ENCODE measurements around the gene RGS21. TPM values are rescaled to one million over a fixed set of nuclear protein-coding genes. Genes with fewer than 3 reads are reported as not detected.

RGS21 gene
- total RNA-seq, 1 donor from 2014 or later: not detected

DNA sequence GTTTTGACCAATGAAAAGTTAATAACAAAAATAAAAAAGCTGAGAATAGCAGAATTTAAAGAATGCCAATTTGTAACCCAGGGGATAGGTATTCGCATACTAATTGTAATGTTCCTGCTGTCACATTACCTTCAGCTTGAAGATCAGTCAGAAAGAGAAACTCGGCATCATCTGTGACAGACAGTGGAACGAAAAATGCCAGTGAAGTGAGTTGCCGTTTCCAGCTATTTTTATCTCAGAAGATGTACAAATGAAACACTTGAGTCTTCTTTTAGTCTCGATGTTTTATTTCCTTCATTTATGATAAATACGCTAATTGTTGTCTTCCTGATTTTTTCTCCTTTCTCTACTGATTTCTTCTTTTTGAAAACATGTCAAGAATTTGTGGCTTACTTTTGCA lies 26.1 kb downstream of the RGS21 start:
- no peak overlapping the region for H3K4me3 Mint-ChIP-seq

DNA sequence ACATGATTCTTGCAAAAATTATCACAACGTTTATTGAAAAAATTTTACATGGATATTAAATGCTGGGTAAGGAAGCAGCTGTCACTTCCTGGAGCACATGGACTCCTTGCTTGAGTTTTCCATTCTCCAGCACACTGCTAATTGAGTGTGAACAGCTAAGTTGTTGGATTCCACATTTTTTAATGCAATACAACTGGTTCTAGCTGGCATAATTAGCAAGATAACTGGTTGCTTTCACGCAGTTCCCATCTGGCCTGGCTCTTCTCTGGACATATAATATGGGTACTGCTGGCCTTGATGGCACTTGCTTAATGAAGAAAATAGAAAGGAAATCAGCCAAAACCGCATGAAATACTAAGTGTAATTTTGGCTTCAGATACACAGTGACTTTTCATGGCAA lies 26.6 kb downstream of the RGS21 start:
- no peak overlapping the region for H3K27ac Mint-ChIP-seq
- POLR2A ChIA-PET: no interaction called here
- no peaks in the 10 kb centered on the region for H3K4me1 Mint-ChIP-seq

More for the DNA sequence above, 26.1 kb downstream of the RGS21 start:
- Mint-ChIP-seq H3K27ac (no peak overlapping the region), H3K27me3 (no peaks in the 10 kb centered on the region), H3K4me1 (no peaks in the 10 kb centered on the region), H3K9me3 (no peaks in the 10 kb centered on the region), H3K36me3 (ENCODE audit: low read depth) (no peaks in the 10 kb centered on the region)
- ChIA-PET CTCF (no interaction called here), POLR2A (no interaction called here)
- DNase-seq (no peak), ATAC-seq (ENCODE audit: low read depth) (no peak)
- intact Hi-C loops (cut with micrococcal nuclease): no loop called here
- TF ChIP-seq, protein P1, sequence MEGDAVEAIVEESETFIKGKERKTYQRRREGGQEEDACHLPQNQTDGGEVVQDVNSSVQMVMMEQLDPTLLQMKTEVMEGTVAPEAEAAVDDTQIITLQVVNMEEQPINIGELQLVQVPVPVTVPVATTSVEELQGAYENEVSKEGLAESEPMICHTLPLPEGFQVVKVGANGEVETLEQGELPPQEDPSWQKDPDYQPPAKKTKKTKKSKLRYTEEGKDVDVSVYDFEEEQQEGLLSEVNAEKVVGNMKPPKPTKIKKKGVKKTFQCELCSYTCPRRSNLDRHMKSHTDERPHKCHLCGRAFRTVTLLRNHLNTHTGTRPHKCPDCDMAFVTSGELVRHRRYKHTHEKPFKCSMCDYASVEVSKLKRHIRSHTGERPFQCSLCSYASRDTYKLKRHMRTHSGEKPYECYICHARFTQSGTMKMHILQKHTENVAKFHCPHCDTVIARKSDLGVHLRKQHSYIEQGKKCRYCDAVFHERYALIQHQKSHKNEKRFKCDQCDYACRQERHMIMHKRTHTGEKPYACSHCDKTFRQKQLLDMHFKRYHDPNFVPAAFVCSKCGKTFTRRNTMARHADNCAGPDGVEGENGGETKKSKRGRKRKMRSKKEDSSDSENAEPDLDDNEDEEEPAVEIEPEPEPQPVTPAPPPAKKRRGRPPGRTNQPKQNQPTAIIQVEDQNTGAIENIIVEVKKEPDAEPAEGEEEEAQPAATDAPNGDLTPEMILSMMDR (IDR thresholded peaks at IDR 0.05): no peak

DNA sequence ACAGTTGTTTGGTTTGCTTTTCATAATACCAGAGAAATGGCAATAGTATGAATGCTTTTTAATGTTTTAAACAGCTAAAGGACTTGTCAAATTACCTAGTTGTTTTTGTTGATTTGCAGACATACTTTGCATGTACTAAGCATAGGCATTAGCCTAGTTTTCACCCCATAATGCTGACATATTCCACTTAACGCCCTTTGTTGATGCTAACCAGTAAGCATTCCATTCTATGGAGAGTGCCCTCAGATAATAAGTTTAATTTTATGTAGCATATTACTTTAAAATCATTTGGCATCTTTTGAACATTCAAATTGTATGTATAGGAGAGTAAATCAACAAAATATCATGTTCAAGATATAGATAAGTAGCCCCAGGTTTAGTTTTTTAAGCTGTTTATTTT lies 32.5 kb downstream of the RGS21 start:
- DNase-seq (no peak), ATAC-seq (ENCODE audit: low read depth) (no peak)
- ChIA-PET CTCF (no interaction called here), POLR2A (no interaction called here)
- Mint-ChIP-seq H3K4me1 (no peaks in the 10 kb centered on the region), H3K36me3 (ENCODE audit: low read depth) (no peaks in the 10 kb centered on the region), H3K9me3 (no peaks in the 10 kb centered on the region), H3K4me3 (no peak overlapping the region), H3K27me3 (no peaks in the 10 kb centered on the region), H3K27ac (no peak overlapping the region)
- intact Hi-C loops (cut with micrococcal nuclease): no loop called here
- TF ChIP-seq, protein P1 (IDR thresholded peaks at IDR 0.05): no peak

More for the DNA sequence above, 26.6 kb downstream of the RGS21 start:
- TF ChIP-seq, protein P1 (IDR thresholded peaks at IDR 0.05): no peak
- CTCF ChIA-PET: no interaction called here
- H3K36me3 Mint-ChIP-seq (ENCODE audit: low read depth): no peaks in the 10 kb centered on the region
- H3K27me3 Mint-ChIP-seq: no peaks in the 10 kb centered on the region
- intact Hi-C loops (cut with micrococcal nuclease): no loop called here
- DNase-seq (no peak), ATAC-seq (ENCODE audit: low read depth) (no peak)
- no peaks in the 10 kb centered on the region for H3K9me3 Mint-ChIP-seq
- H3K4me3 Mint-ChIP-seq: no peak overlapping the region

DNA sequence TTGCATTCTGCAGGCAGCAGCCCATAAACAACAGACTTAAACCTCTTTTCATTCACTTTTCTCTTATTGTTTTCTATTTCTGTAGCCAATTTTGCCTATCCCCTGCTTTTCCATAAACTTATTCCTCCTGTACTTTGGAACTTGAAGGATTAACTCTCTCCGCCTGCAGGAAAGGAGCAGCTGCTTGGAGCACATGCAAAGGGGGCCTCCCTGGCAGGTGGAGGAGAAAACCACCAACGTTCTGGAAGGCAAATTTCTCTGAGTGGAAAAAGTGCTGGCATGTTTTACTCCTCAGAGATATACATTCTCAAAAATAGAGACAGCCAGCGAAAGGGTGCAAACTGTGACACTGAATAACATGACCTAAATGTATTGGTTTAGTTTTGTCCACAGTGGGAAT lies 33.6 kb downstream of the RGS21 start:
- Mint-ChIP-seq H3K9me3 (no peaks in the 10 kb centered on the region), H3K4me1 (no peaks in the 10 kb centered on the region), H3K4me3 (no peak overlapping the region), H3K36me3 (ENCODE audit: low read depth) (no peaks in the 10 kb centered on the region), H3K27me3 (no peaks in the 10 kb centered on the region), H3K27ac (no peak overlapping the region)
- ChIA-PET POLR2A (no interaction called here), CTCF (no interaction called here)
- DNase-seq: no peak
- intact Hi-C loops (cut with micrococcal nuclease): no loop called here
- TF ChIP-seq, protein P1 (IDR thresholded peaks at IDR 0.05): no peak
- ATAC-seq (ENCODE audit: low read depth): no peak

DNA sequence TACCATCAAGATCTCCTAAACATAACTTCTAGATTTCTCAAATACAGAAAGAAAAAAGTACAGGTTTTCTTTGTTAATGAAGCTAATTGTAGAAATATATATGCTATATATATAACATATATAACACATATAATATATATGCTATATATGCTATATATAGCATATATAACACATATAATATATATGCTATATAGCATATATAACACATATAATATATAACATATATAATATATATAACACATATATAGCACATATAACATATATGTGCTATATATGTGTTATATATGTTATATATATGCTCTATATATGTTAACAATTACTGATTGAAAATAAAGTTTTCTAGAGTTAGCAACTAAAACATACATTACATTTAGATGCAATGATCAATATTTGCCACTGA lies 34.8 kb downstream of the RGS21 start:
- Mint-ChIP-seq H3K27ac (no peak overlapping the region), H3K4me3 (no peak overlapping the region), H3K36me3 (ENCODE audit: low read depth) (no peaks in the 10 kb centered on the region), H3K9me3 (no peaks in the 10 kb centered on the region), H3K4me1 (no peaks in the 10 kb centered on the region), H3K27me3 (no peaks in the 10 kb centered on the region)
- CTCF ChIA-PET: no interaction called here
- ATAC-seq (ENCODE audit: low read depth) (no peak), DNase-seq (no peak)
- POLR2A ChIA-PET: no interaction called here
- intact Hi-C loops (cut with micrococcal nuclease): no loop called here
- TF ChIP-seq, protein P1 (IDR thresholded peaks at IDR 0.05): no peak

Measured in activated B cell treated with CpG ODN at 0.5 μM for 24 hours (primary cell).